HG02938 (cell line): Measurements from ENCODE around the gene BBS9.

ENCODE experiments used
- ATAC-seq: cut with Tn5 transposase; IDR thresholded peaks from one replicate; pipeline ENCODE4 v1.9.1; 2021; ENCODE audit warnings: mild to moderate bottlenecking, moderate library complexity; ENCODE audit not compliant: unreplicated experiment

Gene BBS9

DNA sequence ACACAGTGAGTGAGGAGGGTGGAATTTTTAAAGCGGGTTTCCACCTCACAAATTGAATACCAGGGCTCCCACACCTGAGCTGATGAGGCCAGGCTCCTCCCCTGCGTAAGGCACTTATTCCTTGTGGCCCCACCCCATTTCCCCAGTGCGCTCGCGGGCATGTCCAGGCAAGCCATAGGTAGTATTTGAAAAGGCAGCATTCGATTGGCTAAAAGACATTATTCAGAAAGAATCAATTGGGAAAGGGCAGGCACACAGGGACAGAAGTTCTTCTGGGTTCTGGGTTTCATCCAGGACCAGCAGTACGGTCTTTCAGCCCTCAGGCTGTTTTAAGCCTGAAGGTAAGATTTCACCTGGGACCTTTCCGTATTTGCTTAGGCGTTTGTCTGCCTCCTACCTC, 222.3 kb downstream of the BBS9 start:
- no peak for ATAC-seq

DNA sequence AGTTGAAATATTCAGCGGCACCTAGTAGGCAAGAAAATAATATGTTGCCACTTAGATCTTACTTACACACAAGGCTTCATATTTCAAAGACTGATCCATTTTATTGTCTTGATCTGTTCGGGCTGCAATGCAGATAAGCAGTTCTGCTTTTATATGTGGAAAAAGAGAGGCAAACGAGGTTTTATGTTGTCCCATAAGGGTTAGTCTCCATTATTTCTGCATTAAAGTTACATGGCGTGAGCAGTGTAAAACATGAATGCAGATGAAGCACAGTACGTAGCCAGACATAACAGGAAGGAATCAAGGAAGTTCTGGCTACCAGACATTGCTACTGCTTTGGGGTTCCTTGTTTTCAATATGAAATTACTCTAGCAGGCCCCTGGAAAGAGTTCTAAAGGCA, 224.8 kb downstream of the BBS9 start:
- no peak for ATAC-seq

DNA sequence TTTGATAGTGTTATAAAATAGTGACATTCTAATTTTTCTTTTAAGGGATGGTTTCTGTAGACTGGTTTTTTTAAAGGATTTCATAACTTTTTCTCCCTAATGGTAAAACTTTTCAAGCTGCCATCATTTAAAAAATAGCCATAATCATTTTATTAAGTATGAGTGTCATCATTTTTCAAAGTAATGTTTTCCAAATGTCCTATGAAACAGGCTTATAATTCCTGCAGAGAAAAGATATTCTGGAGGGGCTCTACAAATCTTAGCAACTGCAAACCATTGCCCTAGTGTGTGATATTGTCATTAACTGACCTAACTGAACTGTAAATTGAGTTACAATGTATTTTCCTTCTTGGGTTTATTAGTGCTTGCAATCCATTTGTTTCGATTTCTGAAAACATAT, 226.0 kb downstream of the BBS9 start:
- no peak for ATAC-seq

DNA sequence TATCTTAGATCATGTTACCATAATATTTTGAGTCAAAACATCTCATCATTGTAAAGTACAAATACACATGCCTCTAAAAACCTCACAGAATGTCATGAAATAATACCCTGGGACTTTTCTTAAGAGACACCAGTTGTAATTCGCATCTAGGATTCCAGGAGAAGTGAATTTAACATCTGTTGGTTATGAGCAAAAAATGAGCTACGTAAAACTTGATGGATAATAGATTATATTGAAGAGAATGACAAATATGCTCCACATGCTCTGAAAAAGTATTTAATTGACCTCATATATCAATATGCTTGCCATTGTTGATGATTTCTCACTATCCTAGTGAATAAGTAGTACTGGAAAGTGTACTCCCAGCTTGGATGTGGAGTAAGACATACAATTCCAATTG, 227.0 kb downstream of the BBS9 start:
- no peak for ATAC-seq

DNA sequence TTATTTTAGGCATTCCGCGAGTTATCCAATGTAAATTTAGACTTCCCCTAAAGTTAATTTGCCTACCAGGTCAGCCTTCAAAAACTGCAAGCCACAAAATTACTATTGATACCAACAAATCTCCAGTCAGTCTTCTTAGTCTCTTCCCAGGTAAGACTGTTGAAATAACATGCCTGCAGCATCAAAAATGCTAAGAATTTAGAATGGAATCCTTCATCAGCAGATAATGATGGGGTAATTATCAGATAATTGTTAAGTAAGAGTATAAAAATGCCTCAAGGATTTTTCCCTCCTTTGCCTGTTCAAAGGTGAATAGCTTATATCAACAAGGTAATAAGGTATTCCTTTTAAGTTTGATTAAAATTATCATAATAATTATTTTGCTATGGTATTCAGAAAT, 228.5 kb downstream of the BBS9 start:
- no peak for ATAC-seq

DNA sequence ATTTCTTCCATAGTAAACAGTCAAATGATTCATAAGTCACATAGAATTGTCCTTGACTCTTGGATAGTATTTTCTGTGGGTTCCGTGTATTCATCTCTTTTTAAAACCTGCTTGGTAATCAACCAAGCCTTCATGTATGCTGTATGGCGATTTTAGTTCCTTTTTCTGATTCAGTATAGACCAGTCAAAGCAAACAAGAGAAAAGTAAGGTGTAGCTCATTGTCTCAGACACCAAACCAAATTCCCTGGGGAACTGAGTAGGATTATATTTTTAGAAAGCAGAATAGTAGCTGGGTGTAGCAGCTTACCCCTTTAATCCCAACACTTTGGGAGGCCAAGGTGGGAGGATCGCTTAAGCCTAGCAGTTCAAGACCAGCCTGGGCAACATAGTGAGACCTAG, 240.5 kb downstream of the BBS9 start:
- no peak for ATAC-seq

DNA sequence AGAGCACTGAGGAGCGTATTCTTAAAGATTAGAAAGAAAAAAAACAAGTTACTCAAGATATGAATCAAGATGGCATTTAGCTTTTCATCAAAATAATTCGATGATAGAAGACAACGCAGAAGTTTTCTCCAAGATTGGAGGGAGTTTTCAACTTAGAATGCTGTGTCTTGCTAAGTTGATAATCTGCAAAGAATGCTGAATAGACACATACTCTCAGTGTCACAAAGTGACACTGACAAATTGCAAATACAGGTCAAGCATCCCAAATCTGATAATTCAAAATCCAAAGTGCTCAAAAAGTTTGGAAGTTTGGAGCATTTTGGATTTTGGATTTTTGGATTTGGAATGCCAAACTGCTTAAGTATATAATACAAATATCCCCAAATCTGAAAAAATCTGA, 243.8 kb downstream of the BBS9 start:
- no peak for ATAC-seq

DNA sequence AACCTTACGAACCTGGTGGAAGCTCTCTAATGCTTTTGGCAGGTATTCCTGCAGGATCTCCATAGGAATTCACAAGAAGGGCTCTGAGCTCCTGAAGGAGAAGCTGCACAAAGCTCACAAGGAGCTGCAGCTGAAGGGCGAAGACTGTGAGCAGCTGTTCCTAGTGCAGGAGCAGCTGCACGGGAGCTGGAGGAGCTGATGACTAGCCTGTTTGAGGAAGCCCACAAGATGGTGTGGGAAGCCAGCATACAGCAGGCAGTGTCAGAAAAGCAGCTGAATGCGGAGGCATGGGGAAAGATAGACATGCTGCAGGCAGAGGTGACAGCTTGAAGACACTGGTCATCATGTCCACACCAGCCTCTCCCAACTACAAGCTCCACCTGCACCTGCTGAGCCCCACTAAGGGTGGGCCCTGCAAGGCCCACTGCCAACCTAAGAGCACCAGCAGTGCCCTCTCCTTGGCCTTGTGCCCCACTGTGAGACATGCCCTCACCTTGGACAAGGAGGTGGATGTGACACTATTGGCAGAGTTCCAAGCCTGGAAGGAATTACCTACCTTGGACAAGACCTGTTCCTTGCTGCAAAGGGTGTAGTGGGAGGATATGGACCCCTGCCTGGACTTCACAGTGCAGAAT, 250.6 kb downstream of the BBS9 start:
- ATAC-seq, result no peak

DNA sequence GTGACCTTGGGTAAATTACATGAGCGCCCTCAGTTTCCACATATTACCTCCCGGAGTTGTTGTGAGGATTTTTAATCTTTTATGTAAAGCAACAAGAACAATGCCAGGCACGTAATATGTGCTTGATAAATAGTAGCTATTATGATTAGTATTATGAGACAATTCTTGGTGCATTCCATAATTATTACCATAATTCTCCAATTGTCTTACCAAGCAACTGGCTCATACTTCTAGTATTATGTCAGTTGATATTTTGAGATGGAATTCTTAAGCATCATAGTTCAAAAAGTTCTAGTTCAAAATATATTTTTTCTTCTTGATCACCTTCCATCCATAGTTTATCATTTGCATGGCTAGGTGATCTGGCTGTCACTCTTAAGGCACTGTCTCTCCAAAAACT, 259.0 kb downstream of the BBS9 start:
- ATAC-seq, result no peak

DNA sequence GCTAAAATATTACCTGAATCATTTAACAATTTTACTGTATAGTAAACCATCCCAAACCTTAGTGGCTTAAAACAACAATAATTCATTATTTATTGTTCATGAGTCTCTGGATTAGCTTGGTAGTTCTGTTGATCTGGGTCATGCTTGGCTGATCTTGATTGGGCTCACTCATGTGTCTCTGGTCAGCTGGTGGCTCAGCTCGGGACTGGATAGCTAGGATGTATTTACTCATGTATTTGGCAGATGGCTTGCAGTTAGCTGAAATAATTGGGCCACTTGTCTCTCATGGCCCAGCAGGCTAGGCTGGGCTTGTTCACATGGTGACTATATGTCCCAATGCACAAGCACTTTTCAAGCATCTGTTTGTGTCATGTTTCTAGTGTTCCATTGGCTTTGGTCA, 262.8 kb downstream of the BBS9 start:
- ATAC-seq, result no peak

DNA sequence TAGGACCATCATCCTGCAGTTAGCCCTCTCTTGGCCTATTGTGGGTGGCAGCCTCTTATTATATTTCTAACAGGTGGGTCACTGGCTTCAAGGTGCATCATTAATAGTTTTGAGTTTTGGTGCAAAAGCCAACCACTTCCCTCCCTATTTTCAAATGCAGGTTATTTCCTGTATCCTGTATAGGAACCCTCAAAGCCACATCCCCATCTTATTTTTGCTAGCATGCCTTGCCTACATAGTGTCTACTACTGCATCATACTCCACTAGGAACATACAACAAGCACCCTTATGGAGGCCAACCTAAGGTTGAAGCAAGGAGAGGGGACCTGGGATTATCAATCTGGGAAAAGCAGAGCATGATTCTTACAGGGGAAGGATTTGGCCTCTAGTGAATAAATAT, 264.4 kb downstream of the BBS9 start:
- ATAC-seq, result no peak

DNA sequence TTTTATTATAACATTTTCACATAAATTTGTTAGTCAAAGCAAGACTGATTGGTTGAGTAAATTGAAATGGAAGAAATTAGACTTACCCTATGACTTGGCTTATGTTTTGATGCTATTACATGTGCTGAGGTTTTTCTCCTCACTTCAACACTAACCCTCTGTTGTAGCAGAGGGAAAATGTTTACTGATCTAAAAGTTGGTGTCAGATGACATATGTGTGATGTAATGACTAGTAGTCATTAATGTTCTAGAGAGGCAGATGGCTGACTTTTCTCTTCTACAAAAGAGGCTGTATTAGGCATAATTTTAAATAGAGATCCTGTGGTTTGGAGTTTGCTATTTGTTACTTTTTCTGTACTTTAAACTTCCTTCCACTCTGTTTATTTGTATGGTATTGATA, 266.0 kb downstream of the BBS9 start:
- ATAC-seq, result no peak

DNA sequence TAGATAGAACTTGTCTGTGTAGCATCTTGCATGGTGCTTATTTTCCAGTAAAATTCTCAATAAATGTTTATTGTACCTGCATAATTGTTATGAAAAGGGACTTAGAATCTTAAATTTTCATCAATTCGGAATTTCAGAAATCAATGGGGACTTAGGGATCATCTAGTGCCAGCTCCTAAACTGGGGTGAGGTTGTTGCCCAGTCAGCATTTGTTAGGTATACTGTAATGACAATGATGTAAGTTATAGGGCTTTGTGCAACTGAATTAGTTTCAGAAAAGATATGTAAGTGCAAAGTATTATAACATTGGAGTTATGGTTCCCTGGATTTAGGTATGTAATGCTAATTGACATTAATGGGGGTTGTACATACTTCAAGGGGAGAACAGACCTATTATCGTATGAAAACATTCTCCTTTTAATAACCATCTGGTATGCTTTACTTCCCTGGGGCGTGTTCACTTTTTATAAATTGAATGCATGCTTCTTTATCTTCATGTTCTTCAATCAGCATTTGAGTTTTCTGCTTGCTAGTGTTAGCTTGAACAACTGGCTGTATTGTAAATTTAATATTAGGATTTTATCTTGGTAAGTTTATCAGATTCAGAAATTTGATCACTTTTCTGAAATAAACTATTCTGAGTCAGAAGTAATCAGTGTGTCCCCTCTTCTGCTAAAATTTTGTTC, 270.3 kb downstream of the BBS9 start:
- no peak for ATAC-seq

DNA sequence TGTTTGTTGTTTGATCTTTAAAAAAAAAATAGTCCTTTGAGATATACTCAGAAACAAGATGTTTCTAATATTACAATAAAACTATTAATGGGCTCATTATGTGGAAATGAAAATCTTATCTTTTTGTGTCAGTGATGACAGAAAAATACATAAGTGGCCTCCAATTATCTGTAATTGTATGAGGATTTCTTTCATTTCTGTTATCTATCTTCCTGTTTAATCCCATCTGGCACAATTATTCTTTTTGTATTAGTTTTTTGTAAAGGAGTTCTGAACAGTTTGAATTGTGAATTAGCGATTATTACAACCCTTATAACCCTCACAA, 270.8 kb downstream of the BBS9 start:
- no peak for ATAC-seq

DNA sequence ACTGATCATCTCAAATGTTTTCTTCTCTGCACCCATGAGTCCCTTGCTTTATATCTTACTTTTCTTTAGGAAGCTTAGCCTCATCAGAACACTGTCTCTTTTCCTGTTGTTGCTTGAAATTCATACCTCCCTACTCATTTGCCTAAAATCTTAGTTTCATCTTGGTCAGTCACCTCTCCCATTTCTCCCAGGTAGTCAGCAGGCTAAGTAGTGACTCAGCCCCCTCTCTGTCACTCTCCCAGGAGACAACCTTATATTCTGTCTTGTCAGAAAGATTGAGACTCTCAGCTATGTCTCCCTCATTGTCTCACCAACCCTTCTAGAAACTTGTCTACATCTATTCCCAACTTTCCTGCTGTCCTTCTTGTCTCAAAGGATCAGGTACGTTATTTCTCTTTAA, 280.9 kb downstream of the BBS9 start:
- no peak for ATAC-seq

DNA sequence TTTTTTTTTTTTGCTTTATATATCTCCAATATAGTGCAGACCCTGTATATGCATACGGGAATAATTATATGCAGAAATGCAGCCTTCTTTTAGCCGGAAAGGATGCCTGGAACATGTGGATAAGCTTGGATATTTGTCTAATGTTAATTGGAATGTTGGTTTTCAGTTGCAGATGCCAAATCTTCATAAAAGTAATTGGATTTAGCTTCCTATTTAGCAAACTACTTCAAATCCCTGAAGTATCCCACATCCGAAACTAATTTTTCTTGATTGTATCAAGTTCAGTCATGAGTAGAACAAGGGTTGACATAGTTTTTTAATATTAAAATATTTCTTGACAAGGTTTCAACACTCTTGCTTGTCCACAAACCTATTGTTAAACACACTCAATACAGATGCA, 281.7 kb downstream of the BBS9 start:
- ATAC-seq, result no peak

DNA sequence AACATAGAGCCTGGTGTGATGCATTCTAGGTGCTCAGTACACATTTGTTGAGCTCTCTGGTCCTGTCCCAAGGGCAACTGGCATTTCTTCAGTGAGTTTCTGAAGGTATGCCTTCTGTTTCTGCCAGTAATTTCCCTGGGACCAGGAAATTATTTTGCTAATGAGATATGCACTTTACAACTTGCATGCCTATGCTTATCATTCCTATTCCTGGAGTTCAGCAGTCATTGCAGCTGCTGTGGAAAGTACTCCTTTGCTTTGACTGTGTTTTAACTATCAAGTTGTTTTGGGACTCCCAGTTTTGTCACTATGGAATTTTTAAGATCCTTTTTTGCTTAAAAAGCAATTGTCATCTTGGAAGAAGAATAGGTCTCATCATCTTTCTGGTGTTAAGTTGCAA, 283.0 kb downstream of the BBS9 start:
- no peak for ATAC-seq

DNA sequence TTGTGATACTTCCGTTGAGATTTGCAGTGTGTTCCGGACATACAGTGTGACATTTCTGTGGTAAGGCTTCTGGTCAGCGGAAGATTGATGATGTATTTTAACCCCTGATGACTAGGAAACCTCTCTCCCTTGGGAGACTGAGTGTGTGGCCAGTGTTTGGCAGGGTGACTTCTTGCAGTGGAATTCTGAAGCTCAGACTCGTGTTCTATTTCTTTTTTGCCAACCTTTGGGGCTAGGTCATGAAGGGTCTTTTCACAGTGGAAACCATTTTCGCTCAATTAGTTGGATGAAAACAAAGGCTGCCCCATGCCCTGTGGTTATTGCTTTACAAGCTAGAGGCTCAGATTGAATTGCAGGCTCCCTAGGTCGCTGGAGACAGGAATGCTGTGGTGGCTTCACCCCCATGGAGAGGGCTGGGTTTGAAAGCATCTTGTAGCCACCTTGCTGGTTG, 288.9 kb downstream of the BBS9 start:
- ATAC-seq, result no peak

DNA sequence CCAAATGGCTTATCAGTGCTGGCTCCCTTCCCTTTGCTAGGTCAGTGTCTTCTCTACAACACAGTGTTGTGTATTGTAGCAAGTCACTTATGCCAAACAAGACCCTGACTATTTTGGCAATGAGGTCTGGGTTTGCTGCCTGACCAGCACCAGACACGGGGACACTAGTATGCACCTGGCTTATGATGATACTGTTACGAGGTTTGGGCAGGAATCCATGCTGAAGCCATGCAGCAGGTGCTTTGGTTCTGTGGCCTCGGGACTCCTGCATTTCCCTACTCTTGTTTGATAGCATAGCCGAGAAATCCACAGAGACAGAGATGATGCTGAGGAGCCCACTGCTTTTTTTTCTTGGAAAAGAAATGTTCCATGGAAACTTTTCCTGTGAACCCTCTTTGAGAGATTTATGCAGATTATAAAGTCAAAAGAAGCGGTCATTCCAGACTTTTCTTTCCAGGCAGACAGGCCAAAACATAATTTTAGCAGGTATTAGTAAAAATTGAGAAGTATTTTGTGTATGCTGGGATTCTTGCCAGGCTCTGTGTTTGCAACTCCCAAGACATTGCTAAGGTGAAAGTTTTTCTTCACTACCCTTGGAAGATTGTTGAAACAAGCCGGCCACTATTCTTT, 291.1 kb downstream of the BBS9 start:
- ATAC-seq, result no peak

DNA sequence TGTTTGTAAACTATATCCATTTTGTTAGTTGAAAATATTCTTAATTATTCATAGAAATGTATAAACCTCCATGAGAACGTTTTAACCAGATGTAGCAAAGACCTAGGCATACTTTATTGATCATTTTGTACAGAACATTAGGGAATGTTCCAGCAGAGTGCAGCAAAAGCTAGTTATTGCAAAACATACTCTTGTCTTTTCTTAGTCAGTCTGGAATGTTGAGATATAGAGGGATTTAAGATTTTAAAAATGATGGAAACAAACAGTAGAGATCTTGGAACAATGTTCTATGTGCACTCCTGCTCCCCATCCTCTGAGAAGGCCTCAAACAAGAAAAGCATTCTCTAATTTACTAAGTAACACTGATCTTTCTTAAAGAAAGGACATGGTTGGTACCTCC, 292.1 kb downstream of the BBS9 start:
- ATAC-seq, result no peak

DNA sequence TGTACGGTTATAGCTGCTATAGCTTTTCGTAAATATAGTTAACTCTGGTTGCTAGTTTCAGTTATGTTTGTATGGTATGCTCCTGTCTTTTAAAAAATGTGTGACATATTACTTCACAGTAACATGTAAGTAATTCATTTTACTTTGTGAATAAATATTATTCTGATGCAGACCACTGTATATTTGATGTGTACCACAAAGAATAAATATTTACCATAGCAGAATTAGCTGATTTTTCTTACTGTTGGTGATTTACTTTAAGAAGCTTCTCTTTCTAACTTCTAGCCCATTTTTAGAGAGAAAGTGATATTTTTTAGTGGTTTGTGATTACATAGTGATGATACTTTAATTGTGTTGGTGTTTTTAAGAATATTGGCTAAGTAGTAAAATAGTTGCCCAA, 292.8 kb downstream of the BBS9 start:
- ATAC-seq, result no peak

DNA sequence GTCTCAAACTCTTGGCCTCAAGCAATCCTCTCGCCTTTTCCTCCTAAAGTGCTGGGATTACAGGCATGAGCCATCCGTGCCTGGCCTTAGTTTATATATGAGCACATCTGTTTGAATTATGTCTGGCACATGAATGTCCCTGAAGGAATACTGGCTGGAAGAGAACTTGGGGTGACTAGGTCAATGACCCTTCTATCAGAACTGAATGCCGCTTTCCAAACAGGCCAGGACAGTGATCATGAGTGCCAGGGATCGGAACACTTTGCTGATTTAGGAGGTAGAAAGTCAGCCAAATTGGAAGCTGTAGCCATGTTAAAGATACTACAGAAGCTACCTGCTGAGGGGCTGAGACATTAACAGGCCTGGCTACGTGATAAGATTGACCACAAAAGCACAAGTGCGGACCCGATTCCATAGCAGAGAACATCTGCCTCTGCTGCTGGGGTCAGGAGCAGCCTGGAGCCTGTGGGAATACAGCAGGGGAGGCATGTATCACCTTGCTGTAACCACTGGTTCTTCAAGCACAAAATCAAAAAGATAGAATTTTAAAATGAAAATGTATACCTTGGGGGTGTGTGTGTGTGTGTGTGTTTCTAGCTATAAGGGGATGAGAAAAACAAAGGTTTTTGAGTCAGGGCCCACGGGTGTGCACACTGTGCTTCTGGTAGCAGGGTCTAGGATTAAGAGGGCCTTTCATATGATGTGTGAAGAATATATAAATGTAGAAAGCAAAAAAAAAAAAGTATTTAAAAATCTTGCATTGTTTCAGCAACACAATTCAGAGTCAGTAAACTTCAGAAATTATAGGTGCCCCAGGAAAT, 293.7 kb downstream of the BBS9 start:
- peak; percentile 40 for ATAC-seq
